ENCODE results near the gene CDAN1.
"Not testable (repeated sequence)": the region's sequence is repeated elsewhere in the genome, so short reads cannot be mapped to it uniquely, and the experiment has no call there.

Gene CDAN1, protein sequence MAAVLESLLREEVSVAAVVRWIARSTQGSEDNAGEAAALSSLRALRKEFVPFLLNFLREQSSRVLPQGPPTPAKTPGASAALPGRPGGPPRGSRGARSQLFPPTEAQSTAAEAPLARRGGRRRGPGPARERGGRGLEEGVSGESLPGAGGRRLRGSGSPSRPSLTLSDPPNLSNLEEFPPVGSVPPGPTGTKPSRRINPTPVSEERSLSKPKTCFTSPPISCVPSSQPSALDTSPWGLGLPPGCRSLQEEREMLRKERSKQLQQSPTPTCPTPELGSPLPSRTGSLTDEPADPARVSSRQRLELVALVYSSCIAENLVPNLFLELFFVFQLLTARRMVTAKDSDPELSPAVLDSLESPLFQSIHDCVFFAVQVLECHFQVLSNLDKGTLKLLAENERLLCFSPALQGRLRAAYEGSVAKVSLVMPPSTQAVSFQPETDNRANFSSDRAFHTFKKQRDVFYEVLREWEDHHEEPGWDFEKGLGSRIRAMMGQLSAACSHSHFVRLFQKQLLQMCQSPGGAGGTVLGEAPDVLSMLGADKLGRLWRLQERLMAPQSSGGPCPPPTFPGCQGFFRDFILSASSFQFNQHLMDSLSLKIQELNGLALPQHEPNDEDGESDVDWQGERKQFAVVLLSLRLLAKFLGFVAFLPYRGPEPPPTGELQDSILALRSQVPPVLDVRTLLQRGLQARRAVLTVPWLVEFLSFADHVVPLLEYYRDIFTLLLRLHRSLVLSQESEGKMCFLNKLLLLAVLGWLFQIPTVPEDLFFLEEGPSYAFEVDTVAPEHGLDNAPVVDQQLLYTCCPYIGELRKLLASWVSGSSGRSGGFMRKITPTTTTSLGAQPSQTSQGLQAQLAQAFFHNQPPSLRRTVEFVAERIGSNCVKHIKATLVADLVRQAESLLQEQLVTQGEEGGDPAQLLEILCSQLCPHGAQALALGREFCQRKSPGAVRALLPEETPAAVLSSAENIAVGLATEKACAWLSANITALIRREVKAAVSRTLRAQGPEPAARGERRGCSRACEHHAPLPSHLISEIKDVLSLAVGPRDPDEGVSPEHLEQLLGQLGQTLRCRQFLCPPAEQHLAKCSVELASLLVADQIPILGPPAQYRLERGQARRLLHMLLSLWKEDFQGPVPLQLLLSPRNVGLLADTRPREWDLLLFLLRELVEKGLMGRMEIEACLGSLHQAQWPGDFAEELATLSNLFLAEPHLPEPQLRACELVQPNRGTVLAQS

GRCh38 chr15:42736793-42737528, at the start of gene CDAN1:
Gene CDAN1, minus strand, starts transcription at chr15:42737128. Its CDS starts 26 bp downstream, at chr15:42737102.
- DNase-seq (ENCODE audit: low spot score), result peak; percentile 87

DNA sequence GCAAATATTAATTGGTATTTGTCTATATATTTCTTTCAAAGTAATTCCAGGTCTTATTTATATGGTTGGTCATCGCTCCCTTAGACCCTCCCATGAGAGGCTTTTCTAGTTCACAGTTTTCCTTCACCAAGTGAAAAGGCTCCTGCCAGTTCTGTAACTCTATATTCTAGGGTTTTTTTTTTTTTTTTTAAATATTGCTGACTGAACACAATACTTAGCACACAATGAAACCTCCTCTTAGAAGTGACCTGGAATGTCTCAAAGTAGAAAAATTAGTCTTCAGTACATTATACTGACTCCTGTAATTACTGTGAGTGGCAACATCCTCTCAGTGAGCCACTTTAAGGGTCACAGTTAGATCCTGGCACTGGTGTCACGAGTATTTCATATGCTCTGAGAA, 48.6 kb upstream of the CDAN1 start:
- DNase-seq (ENCODE audit: low spot score), result no peak

GRCh38 chr15:42784705-42785104, 47.8 kb upstream of the CDAN1 start:
- DNase-seq (ENCODE audit: low spot score), result no peak

DNA sequence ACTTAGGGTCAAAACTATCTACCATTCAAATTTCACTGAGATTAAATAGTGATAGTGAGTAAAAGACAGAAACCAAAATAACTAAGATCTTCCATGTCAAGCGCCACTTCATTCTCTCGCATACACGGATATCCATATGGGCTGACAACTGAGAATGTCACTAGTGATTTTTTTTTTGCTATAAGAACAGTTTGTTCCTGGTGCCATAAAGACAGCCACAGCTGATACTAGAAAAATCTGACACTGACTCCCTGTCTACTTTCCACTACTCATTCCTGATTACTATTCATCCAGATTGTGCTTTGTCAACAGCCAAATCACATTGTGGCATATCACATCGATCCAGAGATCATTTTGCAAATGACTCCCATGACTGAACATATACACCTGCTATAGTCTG, 45.8 kb upstream of the CDAN1 start:
- no peak for DNase-seq (ENCODE audit: low spot score)

DNA sequence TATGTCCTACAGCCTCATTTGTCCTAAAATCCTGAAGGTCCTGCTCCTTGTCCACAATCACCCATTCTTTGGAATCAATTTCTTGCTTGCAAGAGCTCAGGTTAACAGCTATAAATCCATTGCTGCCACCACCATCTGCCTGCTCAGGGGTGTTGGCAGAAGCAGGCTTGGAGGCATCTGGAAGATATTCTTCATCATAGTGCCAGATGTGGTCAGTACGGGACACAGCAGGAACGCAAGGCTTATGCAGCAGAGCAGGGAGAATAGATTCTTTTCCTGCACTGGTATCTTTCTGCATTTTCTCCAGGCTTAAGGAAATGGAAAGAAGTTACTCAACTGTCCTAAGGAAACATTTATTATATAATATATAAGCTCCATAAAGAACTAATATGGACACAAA, 38.5 kb upstream of the CDAN1 start:
- DNase-seq (ENCODE audit: low spot score), result no peak

DNA sequence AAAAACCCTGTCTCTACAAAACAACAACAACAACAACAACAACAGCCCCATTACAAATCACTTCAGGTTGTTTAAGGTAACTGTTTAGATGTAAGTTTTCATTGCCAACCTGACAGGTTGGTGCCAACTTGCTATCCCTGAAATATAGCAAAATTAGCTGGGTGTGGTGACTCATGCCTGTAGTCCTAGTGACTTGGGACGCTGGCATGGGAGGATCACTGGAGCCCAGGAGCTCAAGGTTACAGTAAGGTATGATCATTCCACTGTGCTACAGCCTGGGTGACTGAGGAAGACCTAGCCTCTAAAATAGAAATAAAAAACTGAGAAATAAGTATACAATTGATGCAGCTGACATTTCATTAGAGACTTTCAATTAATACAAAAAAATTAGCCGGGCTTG, 36.0 kb upstream of the CDAN1 start:
- no peak for DNase-seq (ENCODE audit: low spot score)

- no peak for DNase-seq (ENCODE audit: low spot score)
Measured at GRCh38 chr15:42772144-42772543, 35.2 kb upstream of the CDAN1 start.

GRCh38 chr15:42766109-42766508, 29.2 kb upstream of the CDAN1 start:
- not testable (repeated sequence) for DNase-seq (ENCODE audit: low spot score)

DNA sequence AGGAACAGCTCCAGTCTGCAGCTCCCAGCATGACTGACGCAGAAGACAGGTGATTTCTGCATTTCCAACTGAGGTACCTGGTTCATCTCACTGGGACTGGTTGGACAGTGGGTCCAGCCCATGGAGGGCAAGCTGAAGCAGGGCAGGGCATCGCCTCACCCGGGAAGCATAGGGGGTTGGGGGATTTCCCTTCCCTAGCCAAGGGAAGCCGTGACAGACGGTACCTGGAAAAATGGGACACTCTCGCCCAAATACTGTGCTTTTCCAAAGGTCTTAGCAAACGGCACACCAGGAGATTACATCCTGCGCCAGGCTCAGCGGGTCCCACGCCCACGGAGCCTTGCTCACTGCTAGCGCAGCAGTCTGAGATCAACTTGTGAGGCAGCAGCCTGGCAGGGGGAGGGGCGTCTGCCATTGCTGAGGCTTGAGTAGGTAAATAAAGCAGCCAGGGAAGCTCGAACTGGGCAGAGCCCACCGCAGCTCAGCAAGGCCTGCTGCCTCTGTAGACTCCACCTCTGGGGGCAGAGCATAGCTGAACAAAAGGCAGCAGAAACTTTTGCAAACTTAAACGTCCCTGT, 27.3 kb upstream of the CDAN1 start:
- not testable (repeated sequence) for DNase-seq (ENCODE audit: low spot score)

DNA sequence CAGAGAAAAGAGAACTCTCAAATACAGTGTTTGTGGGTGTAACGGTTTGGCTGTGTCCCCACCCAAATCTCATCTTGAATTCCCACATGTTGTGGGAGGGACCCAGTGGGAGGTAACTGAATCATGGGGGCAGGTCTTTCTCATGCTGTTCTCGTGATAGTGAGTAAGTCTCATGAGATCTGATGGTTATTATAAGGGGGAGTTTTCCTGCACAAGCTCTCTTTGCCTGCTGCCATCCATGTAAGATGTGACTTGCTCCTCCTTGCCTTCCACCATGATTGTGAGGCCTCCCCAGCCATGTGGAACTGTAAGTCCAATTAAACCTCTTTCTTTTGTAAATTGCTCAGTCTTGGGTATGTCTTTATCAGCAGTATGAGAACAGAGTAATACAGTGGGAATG, 24.9 kb upstream of the CDAN1 start:
- DNase-seq (ENCODE audit: low spot score), result not testable (repeated sequence)

DNA sequence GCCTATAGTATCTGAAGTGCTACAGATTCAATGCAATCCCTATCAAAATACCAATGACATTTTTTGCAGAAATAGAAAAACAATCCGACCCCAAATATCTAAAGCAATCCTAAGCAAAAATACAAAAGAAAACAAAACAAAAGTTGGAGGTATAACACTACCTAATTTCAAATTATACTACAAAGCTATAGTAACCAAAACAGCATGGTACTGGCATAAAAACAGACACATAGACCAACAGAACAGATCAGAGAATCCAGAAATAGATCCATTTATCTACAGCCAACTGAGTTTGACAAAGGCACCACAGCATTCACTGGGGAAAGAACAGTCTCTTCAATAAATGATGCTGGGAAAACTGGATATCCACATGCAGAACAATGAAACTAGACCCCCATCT, 23.8 kb upstream of the CDAN1 start:
- no peak for DNase-seq (ENCODE audit: low spot score)

DNA sequence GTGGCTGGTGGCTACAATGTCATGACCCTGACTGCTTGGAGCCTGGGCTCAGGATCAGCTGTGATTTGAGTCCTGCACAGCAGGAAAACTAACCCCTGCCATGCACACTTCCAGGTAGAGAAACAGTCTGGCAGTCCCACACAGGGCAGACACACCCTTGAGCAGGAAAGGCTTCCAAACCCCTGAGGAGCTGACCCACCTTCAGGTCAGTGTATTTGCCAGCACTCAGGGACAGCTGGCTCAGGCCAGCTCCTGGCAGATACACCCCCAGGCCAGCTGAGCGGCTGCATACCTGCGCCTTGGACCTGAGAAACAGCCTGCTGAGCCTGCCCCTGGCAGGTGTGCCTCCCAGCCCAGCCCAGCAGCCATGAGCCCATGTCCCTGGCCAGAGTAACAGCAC, 22.2 kb upstream of the CDAN1 start:
- DNase-seq (ENCODE audit: low spot score), result no peak

GRCh38 chr15:42750306-42750705, 13.4 kb upstream of the CDAN1 start:
- DNase-seq (ENCODE audit: low spot score), result no peak

DNA sequence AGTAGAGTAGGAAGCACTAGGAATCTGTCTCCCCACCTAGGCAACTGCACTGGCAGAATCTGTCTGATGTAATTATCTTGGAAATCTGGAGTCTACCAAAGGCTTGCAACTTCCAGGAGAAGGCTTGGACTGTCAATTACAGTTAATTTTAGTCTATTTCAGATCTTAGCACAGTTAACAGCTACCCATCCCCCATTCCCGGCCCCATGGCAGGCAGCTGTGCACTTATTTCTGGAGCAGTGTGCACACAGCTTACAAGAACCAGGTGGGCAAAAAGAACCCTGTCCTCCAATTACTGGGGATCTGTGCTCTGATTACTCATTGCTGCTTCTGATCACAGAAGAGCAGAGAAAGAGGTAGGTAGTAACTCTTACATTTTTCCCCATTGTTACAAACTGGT, 12.3 kb upstream of the CDAN1 start:
- DNase-seq (ENCODE audit: low spot score), result no peak

DNA sequence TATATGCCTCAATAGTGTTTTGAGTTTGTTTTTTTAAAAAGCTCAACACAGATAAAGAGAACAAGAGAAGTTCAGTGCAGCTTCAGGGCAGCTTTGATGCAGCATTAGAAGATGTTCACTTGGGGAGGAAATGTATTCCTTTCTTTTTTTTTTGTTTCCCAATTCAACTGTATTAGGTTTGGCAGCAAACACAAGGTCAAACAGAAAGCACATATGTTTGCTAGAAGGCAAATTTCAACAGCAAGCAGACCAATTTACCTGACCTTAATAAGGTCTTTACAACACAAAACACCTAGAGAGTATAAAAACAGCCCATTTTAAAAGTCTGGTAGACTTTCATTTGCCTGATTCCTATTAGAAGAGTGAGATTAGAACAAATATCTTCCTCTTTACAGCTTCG, 7.3 kb upstream of the CDAN1 start:
- DNase-seq (ENCODE audit: low spot score), result no peak

GRCh38 chr15:42742149-42742548, 5.2 kb upstream of the CDAN1 start:
- no peak for DNase-seq (ENCODE audit: low spot score)

- DNase-seq (ENCODE audit: low spot score), result no peak
Measured at GRCh38 chr15:42741710-42742109, 4.8 kb upstream of the CDAN1 start.

DNA sequence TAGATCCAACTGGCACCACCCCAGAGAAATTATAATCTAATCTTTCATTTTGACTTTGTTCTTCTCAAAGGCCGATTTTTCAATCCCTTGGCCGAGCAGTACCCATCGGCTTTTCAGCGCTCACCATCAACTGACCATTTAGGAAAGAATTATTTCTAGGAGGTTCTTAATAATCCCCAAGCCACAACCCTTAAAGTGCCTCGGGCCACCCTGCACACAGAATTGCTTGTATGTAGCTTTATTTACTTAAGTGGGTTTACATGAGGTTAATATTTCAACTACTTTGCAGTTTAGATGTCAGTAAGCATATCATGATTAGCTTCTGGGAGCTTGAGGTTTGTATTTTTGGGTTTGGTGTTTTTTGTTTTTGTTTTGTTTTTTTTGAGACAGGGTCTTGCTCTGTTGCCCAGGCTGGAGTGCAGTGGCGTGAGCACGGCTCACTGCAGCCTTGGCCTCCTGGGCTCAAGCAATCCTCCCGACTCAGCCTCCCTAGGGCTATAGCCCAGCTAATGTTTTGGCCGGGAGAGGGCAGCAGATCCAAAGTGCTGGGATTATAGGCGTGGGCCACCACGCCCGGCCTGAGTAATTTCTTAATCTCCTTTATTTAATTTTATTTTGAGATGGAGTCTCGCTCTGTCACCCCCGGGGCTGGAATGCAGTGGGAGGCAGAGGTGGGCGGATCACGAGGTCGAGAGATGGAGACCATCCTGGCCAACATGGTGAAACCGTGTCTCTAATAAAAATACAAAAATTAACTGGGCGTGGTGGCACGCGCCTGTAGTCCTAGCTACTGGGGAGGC, 801 bp upstream of the CDAN1 start:
- DNase-seq (ENCODE audit: low spot score), result no peak

- DNase-seq (ENCODE audit: low spot score), result no peak
Measured at GRCh38 chr15:42736178-42736792, 643 bp downstream of the CDAN1 start.
